OCI-LY1 (cell line): Measurements from ENCODE around the gene KCNN3.

ENCODE experiments used
- H2AFZ ChIP-seq: fragments of 200-600 bp; sonication (generic), shearing (Covaris generic); 2 replicates; pipeline ENCODE4 v1.6.0; 2014; ENCODE audit warnings: antibody characterized with exemption, mild to moderate bottlenecking, low read length
- H3F3A ChIP-seq: fragments of 200-600 bp; sonication (generic), shearing (Covaris generic); 2 replicates; pipeline ENCODE4 v1.6.0; 2014; ENCODE audit warnings: mild to moderate bottlenecking, antibody characterized with exemption, low read length, moderate library complexity; ENCODE audit not compliant: insufficient read depth
- H3K27ac ChIP-seq: fragments of 200-600 bp; sonication (generic); 2 replicates; pipeline ENCODE4 v1.5.1; 2014; ENCODE audit warnings: low read length, mixed run types, mild to moderate bottlenecking, low read depth; ENCODE audit not compliant: poor library complexity, severe bottlenecking
- H3K27me3 ChIP-seq: fragments of 200-600 bp; sonication (generic); 2 replicates; pipeline ENCODE4 v1.6.0; 2014; ENCODE audit warnings: antibody characterized with exemption, mild to moderate bottlenecking, low read length, moderate library complexity; ENCODE audit not compliant: insufficient read depth
- H3K36me3 ChIP-seq: fragments of 200-600 bp; sonication (generic); 2 replicates; pipeline ENCODE4 v1.6.1; 2014; ENCODE audit warnings: mild to moderate bottlenecking, antibody characterized with exemption, low read length, moderate library complexity, mixed read lengths; ENCODE audit not compliant: insufficient read depth
- H3K4me1 ChIP-seq: fragments of 200-600 bp; sonication (generic); 2 replicates; pipeline ENCODE4 v1.5.1; 2014; ENCODE audit warnings: mild to moderate bottlenecking, low read length, moderate library complexity; ENCODE audit not compliant: insufficient read depth, severe bottlenecking
- H3K4me2 ChIP-seq: fragments of 200-600 bp; sonication (generic), shearing (Covaris generic); 2 replicates; pipeline ENCODE4 v1.6.1; 2014; ENCODE audit warnings: low read length
- H3K4me3 ChIP-seq: fragments of 200-600 bp; sonication (generic); 2 replicates; pipeline ENCODE4 v1.5.1; 2014; ENCODE audit warnings: low read length, low read depth, mild to moderate bottlenecking, mixed read lengths; ENCODE audit not compliant: poor library complexity, severe bottlenecking
- H3K79me2 ChIP-seq: fragments of 200-600 bp; shearing (Covaris generic); 2 replicates; pipeline ENCODE4 v1.6.1; 2016; ENCODE audit warnings: mixed run types, low read length, mixed read lengths; ENCODE audit not compliant: insufficient read depth
- H3K9ac ChIP-seq: fragments of 200-600 bp; sonication (generic), shearing (Covaris generic); 2 replicates; pipeline ENCODE4 v1.6.1; 2014; ENCODE audit warnings: mild to moderate bottlenecking, low read length, mixed read lengths
- H3K9me2 ChIP-seq: fragments of 200-600 bp; sonication (generic), shearing (Covaris generic); 2 replicates; pipeline ENCODE4 v1.6.1; 2014; ENCODE audit warnings: low read depth, mild to moderate bottlenecking, low read length, mixed read lengths
- H3K9me3 ChIP-seq: fragments of 200-600 bp; shearing (Covaris generic); 2 replicates; pipeline ENCODE4 v1.6.1; 2014; ENCODE audit warnings: low read length, mixed read lengths
- H4K20me1 ChIP-seq: fragments of 200-600 bp; sonication (generic), shearing (Covaris generic); 2 replicates; pipeline ENCODE4 v1.6.0; 2016; ENCODE audit warnings: mild to moderate bottlenecking, low read length; ENCODE audit not compliant: insufficient read depth
- CTCF ChIP-seq: fragments of 200-600 bp; sonication (generic), shearing (Covaris generic); IDR thresholded peaks from 2 replicates; pipeline ENCODE4 v1.5.1; 2017; ENCODE audit warnings: mild to moderate bottlenecking, antibody characterized with exemption, low read length, moderate library complexity, mixed read lengths
- EZH2 ChIP-seq: fragments of 200-600 bp; sonication (generic), shearing (Covaris generic); IDR thresholded peaks from 2 replicates; pipeline ENCODE4 v1.8.0; 2017; ENCODE audit warnings: borderline replicate concordance, mixed run types, mild to moderate bottlenecking, antibody characterized with exemption, low read length, moderate library complexity, mixed read lengths

Gene KCNN3

GRCh38 chr1:154869351-154870114 lies 548 bp downstream of the KCNN3 start:
- peak overlapping the region; percentile 18; the same call in 1 of the 2 replicates for H3K9ac ChIP-seq
- peaks cover 58% of the 10 kb centered on the region for H3K4me1 ChIP-seq
- no peaks in the 10 kb centered on the region for H3K9me2 ChIP-seq
- no peaks in the 10 kb centered on the region for H4K20me1 ChIP-seq
- H3K79me2 ChIP-seq, result no peaks in the 10 kb centered on the region
- no peaks in the 10 kb centered on the region for H3F3A ChIP-seq
- no peaks in the 10 kb centered on the region for H3K36me3 ChIP-seq
- peak overlapping the region; percentile 69 for H3K4me2 ChIP-seq
- no peak overlapping the region for H2AFZ ChIP-seq
- no peak overlapping the region for H3K27ac ChIP-seq
- no peaks in the 10 kb centered on the region for H3K27me3 ChIP-seq
- peak overlapping the region; percentile 48 for H3K4me3 ChIP-seq
- no peak for TF ChIP-seq EZH2
- no peak for TF ChIP-seq CTCF
- H3K9me3 ChIP-seq, result no peaks in the 10 kb centered on the region

- Histone ChIP-seq H3F3A (no peaks in the 10 kb centered on the region), H3K4me2 (peak overlapping the region; percentile 69), H3K4me1 (peaks cover 73% of the 10 kb centered on the region), H2AFZ (no peak overlapping the region), H3K9me3 (no peaks in the 10 kb centered on the region), H3K27ac (no peak overlapping the region), H3K79me2 (no peaks in the 10 kb centered on the region), H3K4me3 (peak overlapping the region; percentile 48), H3K9ac (peak overlapping the region; percentile 46; the same call in 1 of the 2 replicates), H3K36me3 (no peaks in the 10 kb centered on the region), H4K20me1 (no peaks in the 10 kb centered on the region), H3K27me3 (no peaks in the 10 kb centered on the region), H3K9me2 (no peaks in the 10 kb centered on the region)
- no peak for TF ChIP-seq CTCF
- TF ChIP-seq EZH2, result no peak
Observed at GRCh38 chr1:154867841-154868605, 2.1 kb downstream of the KCNN3 start.

- no peaks in the 10 kb centered on the region for H3K79me2 ChIP-seq
- H3K27me3 ChIP-seq, result no peaks in the 10 kb centered on the region
- no peak overlapping the region for H2AFZ ChIP-seq
- peak overlapping the region; percentile 98 for H3K27ac ChIP-seq
- no peaks in the 10 kb centered on the region for H3K9me2 ChIP-seq
- peaks cover 81% of the 10 kb centered on the region for H3K4me1 ChIP-seq
- peak overlapping the region; percentile 48 for H3K4me3 ChIP-seq
- no peaks in the 10 kb centered on the region for H3K9me3 ChIP-seq
- no peak for TF ChIP-seq EZH2
- no peak for TF ChIP-seq CTCF
- H3K9ac ChIP-seq, result peak overlapping the region; percentile 61; the same call in 1 of the 2 replicates
- H4K20me1 ChIP-seq, result no peaks in the 10 kb centered on the region
- H3K4me2 ChIP-seq, result peak overlapping the region; percentile 69
- H3F3A ChIP-seq, result no peaks in the 10 kb centered on the region
- H3K36me3 ChIP-seq, result no peaks in the 10 kb centered on the region
Observed at GRCh38 chr1:154867064-154867825, 2.8 kb downstream of the KCNN3 start.
